GM21717 (cell line): ENCODE results near the gene FURIN.
A peak's percentile ranks its signal among the peaks of the same experiment; 100 is the strongest.
"Not testable (repeated sequence)": the region's sequence is repeated elsewhere in the genome, so short reads cannot be mapped to it uniquely, and the experiment has no call there.

Experiments used
- ATAC-seq: cut with Tn5 transposase; IDR thresholded peaks from one replicate; pipeline ENCODE4 v1.9.1; 2021; ENCODE audit warnings: mild to moderate bottlenecking, moderate library complexity; ENCODE audit not compliant: unreplicated experiment

FURIN gene

GRCh38 chr15:90914305-90915080, 46.1 kb downstream of the FURIN start:
- ATAC-seq = no peak

GRCh38 chr15:90915216-90915807, 46.9 kb downstream of the FURIN start:
- ATAC-seq = no peak

GRCh38 chr15:90915808-90916440, 47.5 kb downstream of the FURIN start:
- ATAC-seq = no peak

- no peak for ATAC-seq
Measured at GRCh38 chr15:90916461-90916860, 48.1 kb downstream of the FURIN start.

- ATAC-seq = no peak
Measured at GRCh38 chr15:90917569-90917968, 49.2 kb downstream of the FURIN start.

- ATAC-seq = no peak
Measured at GRCh38 chr15:90918034-90918788, 49.8 kb downstream of the FURIN start.

- ATAC-seq = no peak
Measured at GRCh38 chr15:90918835-90919234, 50.4 kb downstream of the FURIN start.

- ATAC-seq = no peak
Measured at GRCh38 chr15:90921887-90922286, 53.5 kb downstream of the FURIN start.

GRCh38 chr15:90922712-90923322, 54.4 kb downstream of the FURIN start:
- peak; percentile 62 for ATAC-seq

GRCh38 chr15:90924375-90924774, 56.0 kb downstream of the FURIN start:
- peak; percentile 77 for ATAC-seq

- not testable (repeated sequence) for ATAC-seq
Measured at GRCh38 chr15:90926766-90927165, 58.4 kb downstream of the FURIN start.

GRCh38 chr15:90928106-90928505, 59.7 kb downstream of the FURIN start:
- not testable (repeated sequence) for ATAC-seq

GRCh38 chr15:90929246-90930019, 61.0 kb downstream of the FURIN start:
- no peak for ATAC-seq

- no peak for ATAC-seq
Measured at GRCh38 chr15:90930861-90931574, 62.6 kb downstream of the FURIN start.

- no peak for ATAC-seq
Measured at GRCh38 chr15:90931575-90931827, 63.1 kb downstream of the FURIN start.

- ATAC-seq = peak; percentile 47
Measured at GRCh38 chr15:90931828-90932659, 63.7 kb downstream of the FURIN start, which contains the start of gene HDDC3. Gene HDDC3, minus strand, starts transcription at chr15:90932549. Its CDS starts 9 bp downstream, at chr15:90932540.

- ATAC-seq = no peak
Measured at GRCh38 chr15:90932660-90932991, 64.2 kb downstream of the FURIN start.
